Heart right ventricle (tissue), 16 donors: Measurements from ENCODE around the gene CCR5AS.
A peak's percentile ranks its signal among the peaks of the same experiment; 100 is the strongest.

Experiments used
- ATAC-seq, 8 donors: fragments of 200-7000 bp; cut with Tn5 transposase; one replicate each; pipeline ENCODE4 v1.9.1; 2020; ENCODE audit warnings: mild to moderate bottlenecking in 8 of 8, moderate library complexity in 8 of 8, moderate number of reproducible peaks in 1 of 8
- DNase-seq, 2 donors: peaks; one replicate each; pipeline ENCODE4 v3.0.0-alpha.2; 2020
- H3K27ac ChIP-seq, 10 donors: fragments of 200-600 bp; sonication (generic) in 2 of 10; one replicate each; pipeline versions ENCODE4 v1.5.0 to v1.8.0; 2020 to 2022; ENCODE audit warnings: mild to moderate bottlenecking in 3 of 10
- H3K27me3 ChIP-seq, 7 donors: fragments of 200-600 bp; one replicate each; pipeline ENCODE4 v1.8.0; 2021 to 2022; ENCODE audit warnings: mild to moderate bottlenecking in 2 of 7
- H3K36me3 ChIP-seq, 9 donors: fragments of 200-600 bp; sonication (generic) in 1 of 9; one replicate each; pipeline versions ENCODE4 v1.5.0 to v1.8.0; 2020 to 2022; ENCODE audit warnings: mild to moderate bottlenecking in 2 of 9
- H3K4me1 ChIP-seq, 9 donors: fragments of 200-600 bp; sonication (generic) in 1 of 9; one replicate each; pipeline versions ENCODE4 v1.5.0 to v1.8.0; 2020 to 2022; ENCODE audit warnings: mild to moderate bottlenecking in 4 of 9
- H3K4me3 ChIP-seq, 10 donors: fragments of 200-600 bp; sonication (generic) in 2 of 10; one replicate each; pipeline versions ENCODE4 v1.5.0 to v1.8.0; 2020 to 2022; ENCODE audit warnings: mild to moderate bottlenecking in 7 of 10, moderate library complexity in 2 of 10
- H3K9me3 ChIP-seq, 11 donors: fragments of 200-600 bp in 10 of 11; sonication (generic) in 2 of 11; one replicate each; pipeline versions ENCODE4 v1.5.0 to v1.8.0; 2013 to 2022; ENCODE audit warnings: mild to moderate bottlenecking in 2 of 11, control low read depth in 1 of 11, moderate library complexity in 1 of 11
- WGBS, 2 donors: extraction: QIAGEN DNeasy Blood & Tissue Kit; methylation state at CpG; one replicate each; pipeline ENCODE4 v1.1.7; 2013; ENCODE audit warnings: inconsistent platforms in 1 of 2; 5-methylcytosine and 5-hydroxymethylcytosine counted together
- intact Hi-C, 10 donors: fragments of 100-400 bp; cut with DNase I; formaldehyde crosslinking; loops; one replicate each; pipeline versions ENCODE4 v1.11.1 to v1.14.2; 2022
- TF ChIP-seq, protein P1 (sequence below), 9 donors: fragments of 200-600 bp; sonication (generic) in 2 of 9; IDR thresholded peaks; one replicate each; pipeline versions ENCODE4 v1.5.0 to v1.8.0; 2021 to 2022; ENCODE audit warnings: antibody characterized with exemption in 9 of 9, mild to moderate bottlenecking in 5 of 9, moderate library complexity in 1 of 9
- donor health status: Arrhythmogenic right ventricular cardiomyopathy.
- donor health status: ischemic (EF 13 %, LVEDD 7.1; RV severe dilation, severe dysfunction).
- donor health status: healthy with polysubstance abuse.
- donor health status: DM: no; HTN: yes; CAD: no.
- donor health status: DM: no; HTN: no; CAD: no.
- donor health status: ischemic (EF 25% LVEDD 6.9; RV normal size, moderate dysfunction).
- donor health status: ischemic (EF 25% LVEDD 5.7; RV mildly dilated, moderate dysfunction).
- donor health status: healthy.
- donor health status: DM: yes; HTN: yes; CAD: no.
- donor health status: Ischemic cardiomyopathy.
- donor health status: ischemic (EF 35%, LVEDD 5.7; RV mildly dilated, moderate dysfunction).
- donor health status: nonischemic (EF 11% LVEDD 7.7; RV severe dilation, severe dysfunction).
- donor health status: DM: yes; HTN: yes; CAD: no.
- donor health status: PGD.
- donor health status: ischemic (EF 29% LVEDD 5.4; RV normal size, mild dysfunction).
- donor health status: nonischemic (EF 23%, LVEDD 6.1; RV moderate dilation, normal function).

The CCR5AS gene

GRCh38 chr3:46383951-46384330, 22.9 kb downstream of the CCR5AS start:
- 74 to 75% methylated on average over 5 of the region's 5 CpGs for WGBS, 2 donors
- TF ChIP-seq, protein P1, sequence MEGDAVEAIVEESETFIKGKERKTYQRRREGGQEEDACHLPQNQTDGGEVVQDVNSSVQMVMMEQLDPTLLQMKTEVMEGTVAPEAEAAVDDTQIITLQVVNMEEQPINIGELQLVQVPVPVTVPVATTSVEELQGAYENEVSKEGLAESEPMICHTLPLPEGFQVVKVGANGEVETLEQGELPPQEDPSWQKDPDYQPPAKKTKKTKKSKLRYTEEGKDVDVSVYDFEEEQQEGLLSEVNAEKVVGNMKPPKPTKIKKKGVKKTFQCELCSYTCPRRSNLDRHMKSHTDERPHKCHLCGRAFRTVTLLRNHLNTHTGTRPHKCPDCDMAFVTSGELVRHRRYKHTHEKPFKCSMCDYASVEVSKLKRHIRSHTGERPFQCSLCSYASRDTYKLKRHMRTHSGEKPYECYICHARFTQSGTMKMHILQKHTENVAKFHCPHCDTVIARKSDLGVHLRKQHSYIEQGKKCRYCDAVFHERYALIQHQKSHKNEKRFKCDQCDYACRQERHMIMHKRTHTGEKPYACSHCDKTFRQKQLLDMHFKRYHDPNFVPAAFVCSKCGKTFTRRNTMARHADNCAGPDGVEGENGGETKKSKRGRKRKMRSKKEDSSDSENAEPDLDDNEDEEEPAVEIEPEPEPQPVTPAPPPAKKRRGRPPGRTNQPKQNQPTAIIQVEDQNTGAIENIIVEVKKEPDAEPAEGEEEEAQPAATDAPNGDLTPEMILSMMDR (IDR thresholded peaks at IDR 0.05) = no peak
- Histone ChIP-seq H3K27me3 (peaks cover 0 to 10% (median 0%) of the 10 kb centered on the region in 7 donors), H3K9me3 (no peaks in the 10 kb centered on the region), H3K36me3 (no peaks in the 10 kb centered on the region), H3K4me3 (no peak overlapping the region), H3K27ac (peak overlapping the region in 1 of 10 donors; percentile 36), H3K4me1 (peaks cover 0 to 41% (median 5%) of the 10 kb centered on the region in 9 donors)
- ATAC-seq = no peak
- intact Hi-C loops = no loop called here
- DNase-seq = no peak

DNA sequence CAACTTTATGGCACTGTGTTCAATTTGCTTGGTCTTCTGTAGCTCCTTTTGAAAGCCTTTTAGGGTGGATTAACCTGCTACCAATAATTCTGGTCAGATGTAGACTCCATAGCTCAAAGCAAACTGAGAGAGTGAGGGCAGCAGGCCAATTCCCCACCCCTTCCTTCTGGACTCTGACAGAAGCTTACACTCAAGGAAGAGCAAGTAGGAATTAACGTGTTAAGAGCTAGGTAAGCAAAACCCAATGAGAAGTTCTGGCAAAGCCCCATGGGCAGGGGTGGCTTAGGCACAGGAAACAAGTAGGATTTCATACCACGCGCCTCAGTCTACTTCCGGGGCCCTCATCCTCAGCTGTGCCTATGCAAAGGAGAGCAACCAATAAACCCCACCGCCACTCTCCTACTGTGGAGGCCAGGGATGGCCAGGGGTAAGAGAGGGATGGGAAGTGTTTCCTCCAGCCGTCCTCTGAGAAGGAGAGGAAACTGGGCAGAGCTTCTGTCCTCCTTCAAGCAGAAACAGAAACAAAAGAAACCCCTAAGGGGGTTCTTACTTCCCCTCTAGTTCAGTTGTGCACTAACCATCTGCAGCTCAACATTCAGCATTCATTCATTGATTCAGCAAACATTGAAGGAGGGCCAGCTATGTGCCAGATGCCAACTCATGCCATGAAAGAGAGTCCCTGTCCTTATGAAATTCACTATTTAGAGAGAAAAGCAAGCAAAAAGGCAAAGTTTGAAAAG, 23.5 kb downstream of the CCR5AS start:
- ATAC-seq = peak in 3 of 8 donors; percentile 7 to 50 (median 35)
- no peaks in the 10 kb centered on the region for H3K9me3 ChIP-seq
- intact Hi-C loops = no loop called here
- TF ChIP-seq, protein P1 (IDR thresholded peaks at IDR 0.05) = no peak
- H3K36me3 ChIP-seq = no peaks in the 10 kb centered on the region
- H3K4me3 ChIP-seq = no peak overlapping the region
- H3K4me1 ChIP-seq = peaks cover 0 to 41% (median 5%) of the 10 kb centered on the region in 9 donors
- DNase-seq = no peak
- H3K27ac ChIP-seq = peak overlapping the region in 1 of 10 donors; percentile 36
- 55 to 56% methylated on average over 6 of the region's 6 CpGs for WGBS, 2 donors
- H3K27me3 ChIP-seq = peaks cover 0 to 10% (median 0%) of the 10 kb centered on the region in 7 donors

GRCh38 chr3:46381625-46382024, 25.2 kb downstream of the CCR5AS start:
- intact Hi-C loops = no loop called here
- H3K36me3 ChIP-seq = no peaks in the 10 kb centered on the region
- TF ChIP-seq, protein P1 (IDR thresholded peaks at IDR 0.05) = no peak
- no peak overlapping the region for H3K27ac ChIP-seq
- no peaks in the 10 kb centered on the region for H3K9me3 ChIP-seq
- H3K4me1 ChIP-seq = peaks cover 0 to 41% (median 5%) of the 10 kb centered on the region in 9 donors
- H3K27me3 ChIP-seq = peaks cover 0 to 10% (median 0%) of the 10 kb centered on the region in 7 donors
- ATAC-seq = no peak
- WGBS, 2 donors = 57 to 60% methylated on average over 3 of the region's 3 CpGs
- no peak overlapping the region for H3K4me3 ChIP-seq
- no peak for DNase-seq

DNA sequence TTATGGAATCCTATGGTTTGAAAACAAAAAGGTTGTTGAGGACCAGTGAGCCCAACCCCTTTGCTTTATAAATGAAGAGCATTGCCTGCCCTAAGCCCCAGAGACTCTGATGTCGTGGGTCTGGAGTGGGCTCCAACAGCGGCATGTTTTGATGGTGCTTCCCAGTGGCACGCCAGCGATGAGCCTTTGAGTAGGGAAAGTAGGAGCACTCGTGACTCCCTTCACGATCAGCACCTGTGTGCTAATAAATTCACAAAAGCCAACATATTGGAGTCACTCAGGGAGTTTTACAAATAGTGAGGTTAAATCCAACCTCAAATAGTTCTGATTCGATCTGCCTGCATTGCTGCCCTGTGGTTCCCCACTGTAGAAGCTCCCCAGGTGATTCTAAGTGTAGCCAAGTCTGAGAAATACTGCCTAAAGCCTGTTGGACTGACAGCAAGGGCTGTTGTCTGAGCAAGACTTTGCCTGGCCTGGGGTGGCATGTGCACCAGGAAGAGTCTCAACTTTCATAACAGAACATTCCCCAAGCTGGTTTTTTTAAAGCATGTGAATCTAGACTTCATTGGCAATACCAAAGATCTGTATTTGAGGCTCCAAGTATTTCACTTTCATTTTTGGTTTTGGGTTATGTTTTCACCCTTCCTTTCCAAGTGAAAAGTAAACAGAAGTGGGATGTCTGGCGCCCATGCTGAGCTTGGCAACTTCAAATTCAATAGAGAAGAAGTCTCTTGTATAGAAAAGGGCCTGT, 26.2 kb downstream of the CCR5AS start:
- H3K9me3 ChIP-seq = no peaks in the 10 kb centered on the region
- peaks cover 0 to 32% (median 5%) of the 10 kb centered on the region in 9 donors for H3K4me1 ChIP-seq
- DNase-seq = no peak
- WGBS, 2 donors = 81 to 82% methylated on average over 8 of the region's 8 CpGs
- H3K27me3 ChIP-seq = peaks cover 0 to 10% (median 0%) of the 10 kb centered on the region in 7 donors
- no peak overlapping the region for H3K4me3 ChIP-seq
- TF ChIP-seq, protein P1 (IDR thresholded peaks at IDR 0.05) = no peak
- intact Hi-C loops = no loop called here
- H3K36me3 ChIP-seq = no peaks in the 10 kb centered on the region
- no peak for ATAC-seq
- H3K27ac ChIP-seq = peak overlapping the region in 3 of 10 donors; percentile 43 to 75 (median 55)
